ENCODE results near the gene RPS18.

The RPS18 gene

GRCh38 chr6:33301877-33302276 lies 30.0 kb downstream of the RPS18 start:
- H3K9ac ChIP-seq: peak overlapping the region in 5 of 11 experiments; percentile 35 to 99 (median 88); a peak in 4 of 22 replicates
- peak overlapping the region in 1 of 10 experiments; percentile 76; a peak in 1 of 20 replicates for H3K4me3 ChIP-seq
- H3K4me1 ChIP-seq: peaks cover 34 to 68% (median 44%) of the 10 kb centered on the region in 10 experiments
- no peaks in the 10 kb centered on the region for H3K9me3 ChIP-seq (replicated peaks in 1 of 11)
- H3K27ac ChIP-seq: no peak overlapping the region
- TF ChIP-seq Cebpa-rat (IDR thresholded peaks at IDR 0.05): no peak
- H3K4me2 ChIP-seq: peak overlapping the region in 10 of 11 experiments; percentile 84 to 99 (median 96); a peak in 13 of 22 replicates
- peaks cover 49 to 64% (median 60%) of the 10 kb centered on the region in 11 experiments for H3K36me3 ChIP-seq
- H4K20me1 ChIP-seq: peaks cover 13 to 71% (median 37%) of the 10 kb centered on the region in 11 experiments; a peak in 21 of 22 replicates
- H3K27me3 ChIP-seq: no peaks in the 10 kb centered on the region

GRCh38 chr6:33304216-33304615 lies 32.3 kb downstream of the RPS18 start:
- Histone ChIP-seq H3K4me2 (no peak overlapping the region), H3K9ac (peak overlapping the region in 3 of 11 experiments; percentile 10 to 50 (median 38); a peak in 3 of 22 replicates), H3K27me3 (no peaks in the 10 kb centered on the region), H4K20me1 (peaks cover 20 to 95% (median 58%) of the 10 kb centered on the region in 11 experiments), H3K27ac (0 out of 22 replicates have a peak overlapping the region, but pooled peaks of 1 of the 11 experiments have one; percentile 5), H3K4me1 (peaks cover 29 to 63% (median 36%) of the 10 kb centered on the region in 10 experiments), H3K36me3 (peaks cover 58 to 87% (median 82%) of the 10 kb centered on the region in 11 experiments), H3K9me3 (replicated peaks in 1 of 11) (no peaks in the 10 kb centered on the region), H3K4me3 (no peak overlapping the region)
- TF ChIP-seq Cebpa-rat (IDR thresholded peaks at IDR 0.05): no peak

- Histone ChIP-seq H3K4me1 (peaks cover 27 to 63% (median 33%) of the 10 kb centered on the region in 10 experiments), H3K27ac (no peak overlapping the region), H3K27me3 (no peaks in the 10 kb centered on the region), H3K9ac (0 out of 22 replicates have a peak overlapping the region, but pooled peaks of 2 of the 11 experiments have one; percentile 38 to 41), H3K4me2 (peak overlapping the region in 1 of 11 experiments; percentile 40; a peak in 1 of 22 replicates), H3K36me3 (peaks cover 62 to 95% (median 90%) of the 10 kb centered on the region in 11 experiments), H3K9me3 (replicated peaks in 1 of 11) (no peaks in the 10 kb centered on the region), H4K20me1 (peaks cover 20 to 100% (median 66%) of the 10 kb centered on the region in 11 experiments), H3K4me3 (no peak overlapping the region)
- TF ChIP-seq Cebpa-rat (IDR thresholded peaks at IDR 0.05): no peak
These were observed 33.2 kb downstream of the RPS18 start for GRCh38 chr6:33305052-33305451.

- Histone ChIP-seq H3K36me3 (peaks cover 73 to 100% (median 97%) of the 10 kb centered on the region in 11 experiments), H3K9ac (no peak overlapping the region), H3K9me3 (replicated peaks in 1 of 11) (no peaks in the 10 kb centered on the region), H3K4me2 (peak overlapping the region in 9 of 11 experiments; percentile 7 to 61 (median 29); a peak in 13 of 22 replicates), H3K27me3 (no peaks in the 10 kb centered on the region), H3K4me1 (peaks cover 16 to 61% (median 26%) of the 10 kb centered on the region in 10 experiments), H3K27ac (no peak overlapping the region), H3K4me3 (no peak overlapping the region), H4K20me1 (peaks cover 31 to 100% (median 79%) of the 10 kb centered on the region in 11 experiments)
- TF ChIP-seq Cebpa-rat (IDR thresholded peaks at IDR 0.05): no peak
These were observed 34.5 kb downstream of the RPS18 start for GRCh38 chr6:33306356-33306755.

- Histone ChIP-seq H3K4me3 (peak overlapping the region; percentile 75 to 91 (median 84)), H4K20me1 (peaks cover 38 to 67% (median 53%) of the 10 kb centered on the region in 11 experiments; a peak in 21 of 22 replicates), H3K27me3 (no peaks in the 10 kb centered on the region), H3K36me3 (peaks cover 24 to 54% (median 44%) of the 10 kb centered on the region in 11 experiments), H3K9ac (peak overlapping the region; percentile 90 to 97 (median 92)), H3K4me2 (peak overlapping the region; percentile 85 to 100 (median 98)), H3K27ac (peak overlapping the region; percentile 88 to 99 (median 95)), H3K9me3 (replicated peaks in 1 of 11) (no peaks in the 10 kb centered on the region), H3K4me1 (peaks cover 41 to 51% (median 48%) of the 10 kb centered on the region in 10 experiments)
- TF ChIP-seq Cebpa-rat (IDR thresholded peaks at IDR 0.05): no peak
These were observed 40.7 kb downstream of the RPS18 start for GRCh38 chr6:33312361-33313104.

- peaks cover 43 to 53% (median 50%) of the 10 kb centered on the region in 10 experiments for H3K4me1 ChIP-seq
- TF ChIP-seq Cebpa-rat (IDR thresholded peaks at IDR 0.05): no peak
- peak overlapping the region; percentile 75 to 91 (median 84) for H3K4me3 ChIP-seq
- peaks cover 24 to 48% (median 40%) of the 10 kb centered on the region in 11 experiments for H3K36me3 ChIP-seq
- peaks cover 32 to 61% (median 48%) of the 10 kb centered on the region in 11 experiments; a peak in 21 of 22 replicates for H4K20me1 ChIP-seq
- H3K27me3 ChIP-seq: no peaks in the 10 kb centered on the region
- peak overlapping the region; percentile 85 to 100 (median 98) for H3K4me2 ChIP-seq
- peak overlapping the region; percentile 88 to 99 (median 95) for H3K27ac ChIP-seq
- peak overlapping the region; percentile 90 to 97 (median 92) for H3K9ac ChIP-seq
- no peaks in the 10 kb centered on the region for H3K9me3 ChIP-seq (replicated peaks in 1 of 11)
These were observed 41.3 kb downstream of the RPS18 start for GRCh38 chr6:33313105-33313708.

GRCh38 chr6:33313709-33314514 lies 42.0 kb downstream of the RPS18 start, which contains the start of gene TAPBP:
Gene TAPBP (minus strand): TSS chr6:33314078. CDS start chr6:33314041, 37 bp downstream.
- peak within 1 kb of the TSS; percentile 75 to 91 (median 84) for H3K4me3 ChIP-seq
- peak within 1 kb of the TSS; percentile 85 to 100 (median 98) for H3K4me2 ChIP-seq
- TF ChIP-seq Cebpa-rat (IDR thresholded peaks at IDR 0.05): no peak
- peaks cover 50 to 60% (median 57%) of the 10 kb centered on the region in 10 experiments for H3K4me1 ChIP-seq
- H3K9me3 ChIP-seq (replicated peaks in 1 of 11): no peaks in the 10 kb centered on the region
- H3K27me3 ChIP-seq: no peaks in the 10 kb centered on the region
- peaks cover 31 to 61% (median 48%) of the 10 kb centered on the region in 11 experiments; a peak in 21 of 22 replicates for H4K20me1 ChIP-seq
- peaks cover 24 to 48% (median 38%) of the 10 kb centered on the region in 11 experiments for H3K36me3 ChIP-seq
- peak within 1 kb of the TSS; percentile 90 to 97 (median 92) for H3K9ac ChIP-seq
- H3K27ac ChIP-seq: peak within 1 kb of the TSS; percentile 88 to 99 (median 95)

- peak overlapping the region; percentile 90 to 97 (median 92) for H3K9ac ChIP-seq
- no peaks in the 10 kb centered on the region for H3K9me3 ChIP-seq (replicated peaks in 1 of 11)
- H3K27ac ChIP-seq: peak overlapping the region; percentile 88 to 99 (median 95)
- no peak for TF ChIP-seq Cebpa-rat (IDR thresholded peaks at IDR 0.05)
- peak overlapping the region; percentile 75 to 91 (median 84) for H3K4me3 ChIP-seq
- no peaks in the 10 kb centered on the region for H3K27me3 ChIP-seq
- H3K4me1 ChIP-seq: peaks cover 56 to 66% (median 63%) of the 10 kb centered on the region in 10 experiments
- H3K36me3 ChIP-seq: peaks cover 26 to 48% (median 39%) of the 10 kb centered on the region in 11 experiments
- H3K4me2 ChIP-seq: peak overlapping the region; percentile 85 to 100 (median 98)
- H4K20me1 ChIP-seq: peaks cover 30 to 61% (median 48%) of the 10 kb centered on the region in 11 experiments; a peak in 21 of 22 replicates
These were observed 42.7 kb downstream of the RPS18 start for GRCh38 chr6:33314515-33314942.
